Stromal cell of bone marrow (primary cell): ENCODE measurements around the gene DNM2.
"Not testable (repeated sequence)": the region's sequence is repeated elsewhere in the genome, so short reads cannot be mapped to it uniquely, and the experiment has no call there.

Source experiments
- DNase-seq: peaks from one replicate; pipeline ENCODE4 v3.0.0-alpha.2; 2012; ENCODE audit warnings: low read depth

DNM2 gene

GRCh38 chr19:10838377-10838776 is 120.5 kb downstream of the DNM2 start:
- no peak for DNase-seq

- no peak for DNase-seq
Observed at GRCh38 chr19:10839114-10840050, 121.5 kb downstream of the DNM2 start.

GRCh38 chr19:10842788-10843187 is 124.9 kb downstream of the DNM2 start:
- DNase-seq = no peak

- DNase-seq = no peak
Observed at GRCh38 chr19:10846500-10847202, 128.8 kb downstream of the DNM2 start.

- DNase-seq = no peak
Observed at GRCh38 chr19:10848230-10848856, 130.5 kb downstream of the DNM2 start, which contains the start of gene C19orf38. C19orf38 (plus strand) TSS chr19:10848415; CDS start chr19:10848509, 94 bp downstream.

GRCh38 chr19:10850631-10851030 is 132.8 kb downstream of the DNM2 start:
- no peak for DNase-seq

GRCh38 chr19:10852098-10852800 is 134.4 kb downstream of the DNM2 start:
- no peak for DNase-seq

GRCh38 chr19:10852941-10853340 is 135.1 kb downstream of the DNM2 start:
- no peak for DNase-seq

GRCh38 chr19:10854350-10855089 is 136.6 kb downstream of the DNM2 start:
- DNase-seq = no peak

GRCh38 chr19:10855879-10856522 is 138.1 kb downstream of the DNM2 start:
- no peak for DNase-seq

- not testable (repeated sequence) for DNase-seq
Observed at GRCh38 chr19:10856899-10857298, 139.0 kb downstream of the DNM2 start.

- DNase-seq = no peak
Observed at GRCh38 chr19:10858204-10858828, 140.4 kb downstream of the DNM2 start.

GRCh38 chr19:10861103-10861651 is 143.3 kb downstream of the DNM2 start:
- no peak for DNase-seq

GRCh38 chr19:10862561-10863106 is 144.8 kb downstream of the DNM2 start:
- DNase-seq = no peak

- DNase-seq = peak; percentile 77
Observed at GRCh38 chr19:10863107-10863717, 145.3 kb downstream of the DNM2 start.

GRCh38 chr19:10864538-10864899 is 146.6 kb downstream of the DNM2 start:
- peak; percentile 65 for DNase-seq

GRCh38 chr19:10866495-10866894 is 148.6 kb downstream of the DNM2 start:
- DNase-seq = no peak

- no peak for DNase-seq
Observed at GRCh38 chr19:10868872-10869547, 151.1 kb downstream of the DNM2 start.

- DNase-seq = not testable (repeated sequence)
Observed at GRCh38 chr19:10869872-10870311, 152.0 kb downstream of the DNM2 start.
